H1 (cell line): ENCODE results near the gene EPHA4. TPM values are rescaled to one million over a fixed set of nuclear protein-coding genes. Genes with fewer than 3 reads are reported as not detected.

ENCODE experiments used
- CTCF ChIA-PET: fragments of 300-600 bp; sonication (Branson Sonifier 250); formaldehyde crosslinking; loops from one replicate; lab custom pipeline; 2021; ENCODE audit not compliant: partially characterized antibody; lab: Charles Lee
- POLR2A ChIA-PET: fragments of 300-600 bp; sonication (Branson Sonifier 250); formaldehyde crosslinking; loops from one replicate; lab custom pipeline; 2021; ENCODE audit warnings: inconsistent platforms; ENCODE audit not compliant: partially characterized antibody; lab: Charles Lee
- DNase-seq, 2 experiments: peaks; one replicate each; pipeline versions ENCODE4 v3.0.0 to v3.0.0-alpha.2; 2010 to 2022; ENCODE audit warnings: low spot score in 2 of 2, low read depth in 1 of 2, mixed read lengths in 1 of 2
- FAIRE-seq: peaks from 2 replicates; lab custom pipeline; 2011; peaks lifted over from hg19 to GRCh38; lab: Jason Lieb, UNC
- H2AFZ ChIP-seq: 2 replicates; pipeline ENCODE4 v1.8.1; 2012; ENCODE audit warnings: low read length, inconsistent platforms
- H2AK5ac ChIP-seq: 2 replicates; pipeline ENCODE4 v1.6.1; 2013; ENCODE audit warnings: low read depth, low read length
- H2BK120ac ChIP-seq: replicated peaks from 2 replicates; pipeline ENCODE3; 2013; ENCODE audit warnings: low read depth, low read length, inconsistent platforms
- H2BK12ac ChIP-seq: 2 replicates; pipeline ENCODE4 v1.6.1; 2013; ENCODE audit warnings: low read depth, low read length
- H2BK15ac ChIP-seq: 2 replicates; pipeline ENCODE4 v1.6.1; 2013; ENCODE audit warnings: low read length
- H2BK20ac ChIP-seq: 2 replicates; pipeline ENCODE4 v1.6.1; 2013; ENCODE audit warnings: low read length
- H2BK5ac ChIP-seq: 2 replicates; pipeline ENCODE4 v1.6.1; 2013; ENCODE audit warnings: low read depth, low read length
- H3K14ac ChIP-seq: 2 replicates; pipeline ENCODE4 v1.6.1; 2013; ENCODE audit warnings: inconsistent platforms; ENCODE audit not compliant: insufficient read length
- H3K18ac ChIP-seq: 2 replicates; pipeline ENCODE4 v1.6.1; 2013; ENCODE audit warnings: low read length; ENCODE audit errors: extremely low read depth
- H3K23ac ChIP-seq: 2 replicates; pipeline ENCODE4 v1.6.1; 2013; ENCODE audit warnings: inconsistent platforms; ENCODE audit not compliant: insufficient read length
- H3K23me2 ChIP-seq: 2 replicates; pipeline ENCODE4 v1.6.1; 2013; ENCODE audit warnings: low read depth, low read length
- H3K27ac ChIP-seq: 2 replicates; pipeline ENCODE4 v1.6.1; 2011; ENCODE audit warnings: low read depth, low read length, inconsistent platforms
- H3K27me3 ChIP-seq, 4 experiments: replicated peaks in 1 of 4; 1 replicate in 1 of 4; 2 replicates in 3 of 4; pipeline versions ENCODE4 v1.6.1 to v1.8.1; 2011 to 2013; ENCODE audit warnings: low read length in 3 of 4, mild to moderate bottlenecking in 3 of 4, inconsistent platforms in 2 of 4, mixed read lengths in 2 of 4, moderate library complexity in 1 of 4; ENCODE audit not compliant: control insufficient read depth in 3 of 4, insufficient read depth in 3 of 4; ENCODE audit errors: extremely low read depth in 1 of 4
- H3K36me3 ChIP-seq, 4 experiments: 2 replicates each; pipeline versions ENCODE4 v1.6.1 to v1.8.1; 2011 to 2013; ENCODE audit warnings: mild to moderate bottlenecking in 4 of 4, low read length in 3 of 4, moderate library complexity in 2 of 4, control low read depth in 1 of 4, inconsistent platforms in 1 of 4; ENCODE audit not compliant: insufficient read depth in 4 of 4, control insufficient read depth in 2 of 4
- H3K4ac ChIP-seq: replicated peaks from 2 replicates; pipeline ENCODE3; 2013; ENCODE audit warnings: low read length, low read depth, mixed read lengths, inconsistent platforms; ENCODE audit not compliant: insufficient read length
- H3K4me1 ChIP-seq, 4 experiments: replicated peaks in 1 of 4; 1 replicate in 1 of 4; 2 replicates in 3 of 4; pipeline versions ENCODE4 v1.6.1 to v1.8.1; 2011 to 2013; ENCODE audit warnings: low read length in 3 of 4, inconsistent platforms in 2 of 4, mixed read lengths in 1 of 4; ENCODE audit not compliant: insufficient read depth in 4 of 4, control insufficient read depth in 3 of 4
- H3K4me2 ChIP-seq, 2 experiments: 2 replicates each; pipeline versions ENCODE4 v1.6.1 to v1.8.1; 2011 to 2013; ENCODE audit warnings: low read depth in 2 of 2, low read length in 2 of 2, control low read depth in 1 of 2, inconsistent platforms in 1 of 2, mild to moderate bottlenecking in 1 of 2; ENCODE audit not compliant: insufficient read depth in 1 of 2
- H3K4me3 ChIP-seq, 4 experiments: fragments of 200-600, 300-600 bp in 1 of 4; sonication (generic), shearing (Covaris generic), sonication (Bioruptor Twin) in 1 of 4; 2 replicates each; pipeline versions ENCODE4 v1.5.1 to v1.8.1; 2011 to 2016; ENCODE audit warnings: low read length in 4 of 4, low read depth in 3 of 4, control low read depth in 2 of 4, inconsistent platforms in 2 of 4, mild to moderate bottlenecking in 2 of 4, mixed read lengths in 1 of 4, moderate library complexity in 1 of 4; ENCODE audit not compliant: insufficient read depth in 2 of 4; ENCODE audit errors: extremely low read depth in 1 of 4
- H3K56ac ChIP-seq: replicated peaks from 2 replicates; pipeline ENCODE3; 2013; ENCODE audit warnings: low read depth, mild to moderate bottlenecking, mixed read lengths, low read length, inconsistent platforms; ENCODE audit not compliant: insufficient read length
- H3K79me1 ChIP-seq: 2 replicates; pipeline ENCODE4 v1.6.1; 2013; ENCODE audit warnings: low read depth, low read length, control low read depth
- H3K79me2 ChIP-seq, 2 experiments: 2 replicates each; pipeline versions ENCODE4 v1.6.1 to v1.8.1; 2012 to 2013; ENCODE audit warnings: low read length in 2 of 2, mild to moderate bottlenecking in 2 of 2, inconsistent platforms in 1 of 2; ENCODE audit not compliant: insufficient read depth in 2 of 2, control insufficient read depth in 1 of 2
- H3K9ac ChIP-seq, 4 experiments: replicated peaks in 1 of 4; 1 replicate in 1 of 4; 2 replicates in 3 of 4; pipeline versions ENCODE4 v1.6.1 to v1.8.1; 2011 to 2013; ENCODE audit warnings: low read depth in 3 of 4, low read length in 3 of 4, control low read depth in 2 of 4, mild to moderate bottlenecking in 2 of 4, moderate library complexity in 2 of 4, inconsistent platforms in 1 of 4; ENCODE audit errors: extremely low read depth in 1 of 4
- H3K9me3 ChIP-seq, 2 experiments: 2 replicates each; pipeline versions ENCODE4 v1.6.1 to v1.8.1; 2012 to 2013; ENCODE audit warnings: mild to moderate bottlenecking in 2 of 2, moderate library complexity in 2 of 2, control low read depth in 1 of 2, inconsistent platforms in 1 of 2, low read depth in 1 of 2, low read length in 1 of 2, mixed read lengths in 1 of 2; ENCODE audit not compliant: insufficient read depth in 2 of 2
- H4K20me1 ChIP-seq, 2 experiments: replicated peaks in 1 of 2; 2 replicates each; pipeline versions ENCODE3 to v1.8.1; 2011 to 2013; ENCODE audit warnings: inconsistent platforms in 2 of 2, low read length in 2 of 2, mild to moderate bottlenecking in 1 of 2; ENCODE audit not compliant: insufficient read depth in 2 of 2, control insufficient read depth in 1 of 2
- H4K5ac ChIP-seq: 2 replicates; pipeline ENCODE4 v1.6.1; 2013; ENCODE audit warnings: low read length, low read depth, mixed read lengths, inconsistent platforms; ENCODE audit not compliant: insufficient read length
- H4K8ac ChIP-seq: 2 replicates; pipeline ENCODE4 v1.8.0; 2013; ENCODE audit warnings: mild to moderate bottlenecking, moderate library complexity, low read length, inconsistent platforms; ENCODE audit not compliant: insufficient read depth; ENCODE audit errors: extremely low read depth
- H4K91ac ChIP-seq: replicated peaks from 2 replicates; pipeline ENCODE3; 2013; ENCODE audit warnings: low read length, mixed read lengths, inconsistent platforms; ENCODE audit not compliant: insufficient read length
- BACH1 ChIP-seq: IDR thresholded peaks from 2 replicates; pipeline ENCODE4 v1.6.1; 2012; ENCODE audit warnings: low read length, improper control_type of control experiment
- CEBPB ChIP-seq: IDR thresholded peaks from 2 replicates; pipeline ENCODE4 v1.6.1; 2012; ENCODE audit warnings: low read depth, low read length
- CTBP2 ChIP-seq: IDR thresholded peaks from 2 replicates; pipeline ENCODE4 v1.7.0; 2011; ENCODE audit warnings: borderline replicate concordance, mild to moderate bottlenecking, moderate library complexity, mixed read lengths, low read length; ENCODE audit not compliant: insufficient read depth, insufficient read length
- E2F6 ChIP-seq: IDR thresholded peaks from 2 replicates; pipeline ENCODE4 v1.6.1; 2012; ENCODE audit warnings: inconsistent platforms
- EP300 ChIP-seq, 2 experiments: IDR thresholded peaks; 1 replicate in 1 of 2; 2 replicates in 1 of 2; pipeline ENCODE4 v1.6.1; 2011 to 2012; ENCODE audit warnings: low read depth in 2 of 2, low read length in 2 of 2, mild to moderate bottlenecking in 2 of 2, borderline replicate concordance in 1 of 2, inconsistent platforms in 1 of 2, moderate library complexity in 1 of 2
- HDAC2 ChIP-seq, 2 experiments: fragments of 300-600 bp in 1 of 2; sonication (generic) in 1 of 2; IDR thresholded peaks; 2 replicates each; pipeline ENCODE4 v1.6.1; 2011 to 2012; ENCODE audit warnings: low read depth in 2 of 2, low read length in 2 of 2, mild to moderate bottlenecking in 2 of 2, moderate library complexity in 2 of 2, borderline replicate concordance in 1 of 2, inconsistent platforms in 1 of 2
- KDM5A ChIP-seq: fragments of 200-600 bp; IDR thresholded peaks from 2 replicates; pipeline ENCODE4 v1.7.1; 2012; ENCODE audit warnings: mild to moderate bottlenecking, low read length, inconsistent platforms, mixed read lengths
- PHF8 ChIP-seq: fragments of 200-600 bp; sonication (generic); conservative IDR thresholded peaks from 2 replicates; pipeline ENCODE4 v1.7.1; 2012; ENCODE audit warnings: low read depth, mild to moderate bottlenecking, inconsistent platforms, low read length, moderate library complexity
- POLR2A ChIP-seq, 2 experiments: IDR thresholded peaks; 1 replicate in 1 of 2; 2 replicates in 1 of 2; pipeline ENCODE4 v1.6.1; 2011; ENCODE audit warnings: low read depth in 2 of 2, low read length in 2 of 2, mild to moderate bottlenecking in 2 of 2; ENCODE audit errors: control extremely low read depth in 1 of 2
- RAD21 ChIP-seq, 2 experiments: IDR thresholded peaks in 1 of 2; conservative IDR thresholded peaks in 1 of 2; 2 replicates each; pipeline ENCODE4 v1.6.1; 2011; ENCODE audit warnings: low read depth in 2 of 2, low read length in 2 of 2, improper control_type of control experiment in 1 of 2, inconsistent platforms in 1 of 2, mild to moderate bottlenecking in 1 of 2, moderate library complexity in 1 of 2
- SRF ChIP-seq: IDR thresholded peaks from 2 replicates; pipeline ENCODE4 v1.6.1; 2011; ENCODE audit warnings: mild to moderate bottlenecking, low read depth, low read length, moderate library complexity
- YY1 ChIP-seq: IDR thresholded peaks from 2 replicates; pipeline ENCODE4 v1.6.1; 2011; ENCODE audit warnings: low read depth, mild to moderate bottlenecking, low read length
- WGBS, 2 experiments: shearing (Covaris generic) in 1 of 2; methylation state at CpG; one replicate each; pipeline versions ENCODE4 v1.1.6 to v1.1.7; 2013 to 2015; ENCODE audit warnings: low lambda C conversion rate in 2 of 2, mixed read lengths in 2 of 2, inconsistent platforms in 1 of 2, low coverage in 1 of 2, missing lambda C conversion rate in 1 of 2; ENCODE audit not compliant: insufficient replicate concordance in 2 of 2, insufficient coverage in 1 of 2, insufficient read length in 1 of 2; ENCODE audit errors: extremely low coverage in 1 of 2, missing lambda C conversion rate in 1 of 2; 5-methylcytosine and 5-hydroxymethylcytosine counted together
- polyA plus RNA-seq, 7 experiments: library from polyadenylated mRNA; depleted of rRNA in 3 of 7; stranded (reverse) in 5 of 7; unstranded in 2 of 7; fragments of >200 nt in 5 of 7; fragments of 200-250 nt in 2 of 7; gene quantifications; 1 replicate in 5 of 7; 2 replicates in 1 of 7; 4 replicates in 1 of 7; pipeline versions ENCODE4 v1.2.1 to v1.2.3, GENCODE V29; 2011 to 2013; ENCODE audit warnings: missing spikeins in 2 of 7, mixed read lengths in 2 of 7
- total RNA-seq: library from RNA; stranded (reverse); fragmentation: NEBNext Ultra II Directional; extraction: Animal tissue kit (Norgen Biotek cat#: 25700); gene quantifications from 2 replicates; pipeline ENCODE4 v1.2.1, GENCODE V29; 2021
- TF ChIP-seq, protein P1 (sequence below): IDR thresholded peaks from 2 replicates; pipeline ENCODE4 v1.6.1; 2012; ENCODE audit warnings: inconsistent platforms

Gene EPHA4
- total and polyA plus RNA-seq, 2 of the 8 experiments (the other 6 are each of a cell fraction or from before 2014, with no cell fraction given), result 4.3 to 5.7 TPM

DNA sequence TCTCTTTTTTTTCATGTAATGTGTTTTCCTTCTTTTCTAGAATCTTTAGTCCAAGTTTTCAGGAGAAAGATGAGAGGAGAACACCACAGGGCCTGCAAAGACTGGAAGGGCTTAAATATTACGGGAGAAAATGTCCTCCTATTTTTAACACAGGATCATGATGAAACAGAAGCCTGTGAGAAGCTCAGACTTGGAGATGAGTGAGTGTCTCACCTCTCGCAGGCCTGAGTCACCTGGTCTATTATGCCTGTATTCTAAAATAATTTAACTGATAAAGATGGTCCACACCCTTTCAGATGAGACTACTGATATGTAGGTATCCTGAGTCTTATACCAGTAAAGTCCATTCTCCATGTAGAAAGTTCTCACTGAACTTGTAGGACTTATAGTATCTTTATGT lies 143.2 kb downstream of the EPHA4 start:
- 94% methylated on average over 2 of the region's 2 CpGs; no CpG with 5 or more reads in 1 of the 2 experiments for WGBS, 2 experiments
- FAIRE-seq, result no peak
- H3K4ac ChIP-seq, result no peak overlapping the region
- TF ChIP-seq SRF (no peak), RAD21 (IDR thresholded peaks at IDR 0.05 in 1 of 2, conservative IDR thresholded peaks at IDR 0.05 in 1 of 2; ENCODE audit: low read depth in 2 of 2, low read length in 2 of 2) (no peak), CTBP2 (no peak), PHF8 (no peak), YY1 (no peak), BACH1 (no peak), E2F6 (no peak), CEBPB (no peak), KDM5A (no peak), POLR2A (IDR thresholded peaks at IDR 0.05; ENCODE audit: control extremely low read depth in 1 of 2, low read depth in 2 of 2, low read length in 2 of 2) (no peak), EP300 (IDR thresholded peaks at IDR 0.05; ENCODE audit: borderline replicate concordance in 1 of 2, low read depth in 2 of 2, low read length in 2 of 2) (no peak), HDAC2 (IDR thresholded peaks at IDR 0.05; ENCODE audit: borderline replicate concordance in 1 of 2, low read depth in 2 of 2, low read length in 2 of 2) (no peak)
- TF ChIP-seq, protein P1, sequence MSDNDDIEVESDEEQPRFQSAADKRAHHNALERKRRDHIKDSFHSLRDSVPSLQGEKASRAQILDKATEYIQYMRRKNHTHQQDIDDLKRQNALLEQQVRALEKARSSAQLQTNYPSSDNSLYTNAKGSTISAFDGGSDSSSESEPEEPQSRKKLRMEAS, result no peak

More for the DNA sequence above, 143.2 kb downstream of the EPHA4 start:
- no peak for DNase-seq
- no peak overlapping the region for H3K4me2 ChIP-seq
- no peak overlapping the region for H2BK5ac ChIP-seq
- H3K4me1 ChIP-seq, result no peaks in the 10 kb centered on the region
- no peaks in the 10 kb centered on the region for H3K27me3 ChIP-seq
- H4K20me1 ChIP-seq, result no peaks in the 10 kb centered on the region
- H3K9me3 ChIP-seq, result no peaks in the 10 kb centered on the region
- no peak overlapping the region for H4K91ac ChIP-seq
- H2BK120ac ChIP-seq, result no peak overlapping the region
- no peak overlapping the region for H3K18ac ChIP-seq
- ChIA-PET POLR2A (no interaction called here), CTCF (no interaction called here)
- peaks cover 0 to 22% (median 5%) of the 10 kb centered on the region in 4 experiments; a peak in 5 of 8 replicates for H3K36me3 ChIP-seq
- H4K5ac ChIP-seq, result no peak overlapping the region
- no peak overlapping the region for H2BK15ac ChIP-seq
- H2AFZ ChIP-seq, result no peak overlapping the region
- H3K27ac ChIP-seq, result no peak overlapping the region
- no peak overlapping the region for H3K4me3 ChIP-seq
- no peak overlapping the region for H4K8ac ChIP-seq
- no peak overlapping the region for H2AK5ac ChIP-seq
- no peaks in the 10 kb centered on the region for H3K23me2 ChIP-seq
- H3K79me2 ChIP-seq, result no peaks in the 10 kb centered on the region
- no peak overlapping the region for H3K56ac ChIP-seq
- H3K79me1 ChIP-seq, result no peaks in the 10 kb centered on the region
- H2BK12ac ChIP-seq, result no peak overlapping the region
- no peak overlapping the region for H3K9ac ChIP-seq
- no peak overlapping the region for H3K14ac ChIP-seq
- no peak overlapping the region for H3K23ac ChIP-seq
- no peak overlapping the region for H2BK20ac ChIP-seq
